COLO668 (cell line): ENCODE results near the gene MEIS2.

ENCODE experiments used
- DNase-seq: peaks from one replicate; lab custom pipeline; 2025; ENCODE audit not compliant: unreplicated experiment; lab: John Stamatoyannopoulos, UW

MEIS2 gene

GRCh38 chr15:37112971-37113670 lies 12.8 kb upstream of the MEIS2 start:
- DNase-seq = no peak

- DNase-seq = no peak
Observed at GRCh38 chr15:37112171-37112570, 11.8 kb upstream of the MEIS2 start.

DNA sequence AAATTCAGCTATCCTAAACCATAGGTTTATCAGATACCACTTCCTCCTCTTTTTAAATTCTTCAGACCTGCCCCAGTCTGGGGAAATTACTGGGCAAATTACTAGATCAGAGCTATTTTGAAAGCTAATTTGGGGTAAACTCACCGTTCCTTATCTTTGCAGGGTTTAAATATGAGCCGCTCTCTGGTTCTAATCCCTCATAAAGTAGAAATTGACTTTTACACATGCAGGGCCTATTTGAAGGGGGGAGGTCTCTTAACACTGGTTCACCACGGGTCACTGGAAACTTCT lies 11.0 kb upstream of the MEIS2 start:
- DNase-seq = no peak

GRCh38 chr15:37109872-37110572 lies 9.7 kb upstream of the MEIS2 start:
- peak; percentile 42 for DNase-seq

- no peak for DNase-seq
Observed at GRCh38 chr15:37109168-37109871, 9.0 kb upstream of the MEIS2 start.

- DNase-seq = no peak
Observed at GRCh38 chr15:37108381-37109167, 8.2 kb upstream of the MEIS2 start.

DNA sequence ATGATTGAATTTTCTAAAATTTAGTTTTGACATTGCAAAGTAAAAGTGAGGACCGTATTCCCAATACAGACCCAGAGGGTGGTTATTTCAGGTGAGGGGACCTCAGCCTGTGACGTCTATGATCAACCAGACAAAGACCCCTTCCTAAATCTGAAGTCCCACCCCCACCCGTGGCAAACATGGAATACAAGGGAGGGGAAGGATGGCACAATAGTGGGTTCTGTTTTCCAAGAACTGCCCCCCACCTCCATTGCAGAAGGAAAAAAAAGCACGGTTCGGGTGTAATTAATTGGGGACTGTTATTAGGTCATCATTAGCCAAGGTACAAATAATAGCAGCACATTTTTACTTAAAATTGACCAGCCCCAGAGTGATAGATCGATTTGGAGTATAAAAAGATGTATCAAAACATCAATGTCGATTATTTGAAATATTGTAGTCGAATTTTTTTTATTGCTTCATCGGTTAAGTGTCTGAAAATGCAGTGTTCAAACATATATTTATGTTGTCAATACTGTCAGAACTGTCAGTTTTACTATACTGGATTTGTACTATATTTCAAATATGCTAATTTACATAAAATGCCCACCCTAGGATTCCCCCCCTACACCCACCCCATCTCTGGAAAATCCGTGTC lies 7.5 kb upstream of the MEIS2 start:
- DNase-seq = no peak

DNA sequence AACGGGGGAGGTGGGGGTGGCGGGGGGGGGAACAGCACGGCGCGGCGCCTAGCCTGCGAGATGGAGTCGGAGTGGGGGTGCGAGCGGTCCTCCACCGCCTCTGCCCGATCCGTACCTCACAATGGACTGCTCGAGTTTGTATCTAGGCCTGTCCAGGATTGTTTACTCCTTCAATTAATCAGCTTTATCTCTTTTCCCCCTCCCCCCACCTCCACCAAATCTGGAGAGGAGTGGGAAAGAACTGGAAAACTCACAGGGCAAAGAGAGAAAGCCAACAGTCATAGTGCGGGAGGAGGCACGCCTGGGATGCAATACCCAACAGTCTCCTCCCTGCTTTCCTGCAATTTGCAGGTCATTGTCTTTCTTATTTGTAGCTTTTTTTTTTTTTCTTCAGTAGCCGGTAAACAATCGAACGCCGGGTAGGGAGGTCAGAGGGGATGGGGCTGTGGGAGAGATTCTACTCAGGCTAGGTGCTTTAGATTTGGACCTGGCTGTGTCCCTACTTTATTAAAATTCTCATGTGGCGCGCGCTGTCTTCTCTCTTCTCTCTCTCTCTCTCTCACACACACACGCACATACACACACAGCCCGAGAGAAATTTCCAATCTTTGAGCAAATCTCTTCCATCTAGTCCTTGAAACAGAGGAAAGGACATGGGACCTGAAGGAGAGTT lies 6.9 kb upstream of the MEIS2 start:
- no peak for DNase-seq

DNA sequence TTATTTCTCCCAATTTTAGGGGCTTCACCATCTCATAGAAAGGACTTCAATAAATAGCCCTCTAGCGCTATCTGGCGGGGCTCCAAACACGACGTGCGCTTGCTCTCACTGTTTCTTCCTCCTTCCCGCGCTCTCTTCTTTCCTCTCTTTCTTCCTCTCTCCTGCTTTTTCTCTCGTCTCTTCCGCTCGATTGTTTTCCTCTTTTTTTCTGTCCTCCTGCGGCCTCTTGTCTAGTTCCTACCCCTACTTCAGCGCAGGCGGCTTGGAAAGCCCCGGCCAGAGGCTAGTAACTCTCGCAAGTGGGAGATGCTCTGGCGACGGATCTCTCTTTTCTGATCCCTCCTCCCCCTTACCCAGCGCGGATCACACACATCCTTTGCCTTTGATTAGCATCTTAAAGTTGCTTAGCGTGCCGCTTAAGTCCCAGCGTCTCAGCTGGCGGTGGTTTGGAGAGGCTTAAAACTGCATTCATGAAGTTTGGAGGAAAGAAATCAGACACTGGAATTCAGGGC lies 6.2 kb upstream of the MEIS2 start:
- no peak for DNase-seq

- DNase-seq = no peak
Observed at GRCh38 chr15:37105889-37106288, 5.5 kb upstream of the MEIS2 start.

DNA sequence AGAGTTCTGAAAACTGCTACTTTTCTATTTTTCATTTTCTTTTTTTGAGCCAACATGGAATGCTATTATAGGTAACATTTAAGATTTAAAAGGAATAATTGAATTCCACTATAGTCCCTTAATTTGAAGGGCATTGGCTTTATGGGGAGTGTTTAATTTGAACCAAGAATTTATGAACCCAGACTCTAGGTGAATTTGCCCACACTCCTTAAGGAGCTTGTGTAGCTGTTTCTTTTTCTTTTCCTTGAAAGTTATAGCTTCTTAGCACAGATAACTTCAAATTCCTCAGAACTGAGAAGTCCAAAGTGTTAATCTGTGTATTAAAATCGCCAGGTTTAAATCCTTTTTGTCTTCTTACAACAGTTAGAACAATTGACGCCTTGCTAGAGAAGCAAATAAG lies 4.7 kb upstream of the MEIS2 start:
- no peak for DNase-seq

GRCh38 chr15:37104424-37104981 lies 4.2 kb upstream of the MEIS2 start:
- DNase-seq = no peak

DNA sequence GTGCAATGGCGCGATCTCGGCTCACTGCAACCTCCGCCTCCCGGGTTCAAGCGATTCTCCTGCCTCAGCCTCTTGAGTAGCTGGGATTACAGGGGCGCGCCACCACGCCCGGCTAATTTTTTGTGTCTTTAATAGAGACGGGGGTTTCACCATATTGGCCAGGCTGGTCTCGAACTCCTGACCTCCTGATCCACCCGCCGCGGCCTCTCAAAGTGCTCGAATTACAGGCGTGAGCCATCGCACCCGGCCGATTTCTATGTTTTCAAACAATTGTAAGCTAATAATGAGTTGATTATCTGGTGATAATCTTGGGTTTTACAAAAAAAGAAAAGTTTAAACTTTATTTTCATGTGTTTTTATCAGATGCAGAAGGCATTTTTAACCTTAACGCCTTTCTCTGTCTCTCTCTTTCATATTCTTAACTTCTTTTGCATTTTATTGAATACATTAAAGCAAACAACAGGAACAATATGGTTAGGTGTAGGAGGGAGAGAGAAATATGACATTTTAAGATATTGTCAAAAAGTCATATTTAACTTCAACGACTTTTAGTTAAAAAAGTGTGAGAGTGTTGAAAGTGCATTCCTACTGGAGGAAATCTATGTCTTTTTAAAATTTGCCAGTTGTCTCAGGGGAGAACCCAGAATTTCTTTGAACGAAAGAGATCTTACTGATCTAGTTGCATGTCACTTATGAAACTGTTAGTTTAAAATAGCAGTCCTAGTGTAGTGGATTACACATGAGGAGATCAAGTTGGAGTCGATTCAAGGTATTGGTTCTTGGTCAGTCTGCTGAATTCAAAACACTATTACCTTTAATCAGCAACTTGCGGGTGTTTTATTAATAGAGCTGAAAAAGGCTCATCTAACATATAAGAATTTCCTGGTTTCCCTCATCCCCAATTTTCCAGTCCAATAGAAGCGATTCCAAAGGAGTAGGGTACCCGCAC lies 3.4 kb upstream of the MEIS2 start:
- no peak for DNase-seq

DNA sequence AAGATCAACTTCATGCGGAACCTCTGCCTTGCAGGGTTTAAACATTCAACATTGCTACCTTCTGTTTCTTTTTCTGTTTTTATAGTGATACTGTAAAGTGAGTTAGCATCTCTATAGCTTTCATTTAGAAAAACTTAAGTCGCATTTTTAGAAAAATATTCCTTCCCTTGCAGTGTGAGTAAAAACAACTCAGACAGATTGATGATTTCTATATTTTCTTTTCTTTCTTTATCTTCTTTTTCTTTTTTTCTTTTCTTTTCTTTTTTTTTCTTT lies 2.8 kb upstream of the MEIS2 start:
- no peak for DNase-seq

- no peak for DNase-seq
Observed at GRCh38 chr15:37102305-37103162, 2.2 kb upstream of the MEIS2 start.

GRCh38 chr15:37101980-37102304 lies 1.6 kb upstream of the MEIS2 start:
- DNase-seq = no peak

GRCh38 chr15:37100966-37101215 lies 542 bp upstream of the MEIS2 start:
- DNase-seq = no peak

DNA sequence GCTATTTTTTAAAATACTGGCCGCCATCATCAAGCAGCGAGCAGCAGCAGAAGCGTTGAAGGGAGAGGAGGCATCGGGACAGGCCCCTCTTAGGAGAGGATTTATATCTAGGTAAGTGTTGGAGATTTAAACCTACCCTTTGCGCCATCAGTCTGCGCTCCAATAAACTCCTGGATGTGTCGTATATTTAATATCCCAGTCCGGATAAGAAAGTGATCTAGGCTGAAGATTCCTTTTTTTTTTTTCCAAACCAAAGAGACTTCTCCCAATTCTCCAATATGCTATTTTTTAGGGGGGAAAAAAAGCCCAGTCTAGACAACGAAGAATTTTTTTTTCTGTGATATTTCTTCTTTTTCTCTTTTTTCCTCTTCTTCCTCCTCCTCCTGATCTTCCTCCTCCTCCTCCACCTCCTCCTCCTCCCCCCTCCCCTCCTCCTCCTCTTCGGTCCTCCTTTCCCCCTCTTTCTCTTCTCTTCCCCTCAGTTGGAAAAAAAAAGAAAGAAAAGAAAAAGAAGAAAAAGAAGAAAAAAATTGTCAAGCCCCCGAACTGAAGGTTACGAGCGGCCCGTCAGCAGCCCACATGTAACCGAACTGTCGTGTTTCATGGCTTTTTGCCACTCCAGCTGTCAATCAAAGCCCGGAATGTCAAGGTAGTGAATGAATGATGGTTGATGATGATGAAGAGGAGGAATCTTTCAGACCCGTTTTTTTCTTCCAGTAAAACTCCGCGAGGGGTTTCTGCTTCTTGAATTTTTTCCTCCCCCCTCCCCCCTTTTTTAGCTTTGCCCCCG lies 835 bp downstream of the MEIS2 start:
- no peak for DNase-seq
